Activated T-helper 1 cell treated with Interleukin-2 at 50 U/mL for 16 hours (primary cell): ENCODE measurements around the gene UROC1.

ENCODE experiments used
- DNase-seq: peaks from one replicate; pipeline ENCODE4 v3.0.0-alpha.2; 2020; ENCODE audit warnings: low read depth

UROC1 gene

DNA sequence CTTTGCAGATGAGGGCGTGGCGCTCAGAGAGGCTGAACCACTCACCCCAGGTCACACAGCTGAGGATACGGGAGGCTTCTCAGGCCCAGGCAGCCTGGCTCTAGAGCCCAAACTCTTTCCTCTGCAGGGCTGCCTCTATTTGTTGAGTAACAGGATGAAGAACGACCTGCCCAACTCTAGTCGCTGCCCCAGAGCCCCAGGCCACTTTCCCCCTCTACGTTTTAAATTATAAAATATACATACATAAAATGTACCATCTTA lies 22.7 kb downstream of the UROC1 start:
- DNase-seq: no peak

DNA sequence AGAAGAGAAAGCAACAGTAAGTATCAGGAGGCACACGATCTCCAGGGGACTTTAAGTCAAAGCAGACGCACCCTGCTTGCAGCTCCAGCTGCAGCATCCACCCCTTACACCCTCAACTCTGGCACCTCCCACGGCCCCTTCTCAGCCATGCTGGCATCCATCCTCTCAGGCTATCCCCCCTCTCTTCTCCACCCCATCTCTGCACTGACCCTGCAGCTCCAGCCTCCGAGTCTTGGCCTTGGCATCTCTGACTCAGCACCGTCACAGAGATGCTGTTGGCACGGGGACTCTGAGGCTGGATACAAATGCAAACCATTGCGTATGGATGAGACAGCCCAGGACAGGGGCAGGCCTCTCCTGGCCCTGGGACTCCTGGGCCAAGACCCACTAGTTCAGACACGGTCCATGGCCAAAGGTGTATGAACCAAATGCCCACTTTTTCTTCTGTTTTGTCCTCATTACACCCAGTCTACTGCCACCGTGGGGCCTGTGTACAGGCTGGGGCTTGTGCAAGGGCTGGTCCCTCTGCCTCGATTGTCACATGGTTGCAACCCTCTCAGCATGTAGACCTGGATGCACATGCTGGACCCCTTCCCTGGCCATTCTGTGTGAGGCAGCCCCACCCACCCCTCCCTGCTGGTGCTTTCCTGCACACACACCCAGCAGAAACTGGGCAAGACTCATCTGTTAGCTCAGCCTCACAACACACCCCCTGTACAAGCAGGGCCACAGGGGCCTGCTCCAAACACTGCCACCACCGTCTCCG lies 23.2 kb downstream of the UROC1 start:
- no peak for DNase-seq

DNA sequence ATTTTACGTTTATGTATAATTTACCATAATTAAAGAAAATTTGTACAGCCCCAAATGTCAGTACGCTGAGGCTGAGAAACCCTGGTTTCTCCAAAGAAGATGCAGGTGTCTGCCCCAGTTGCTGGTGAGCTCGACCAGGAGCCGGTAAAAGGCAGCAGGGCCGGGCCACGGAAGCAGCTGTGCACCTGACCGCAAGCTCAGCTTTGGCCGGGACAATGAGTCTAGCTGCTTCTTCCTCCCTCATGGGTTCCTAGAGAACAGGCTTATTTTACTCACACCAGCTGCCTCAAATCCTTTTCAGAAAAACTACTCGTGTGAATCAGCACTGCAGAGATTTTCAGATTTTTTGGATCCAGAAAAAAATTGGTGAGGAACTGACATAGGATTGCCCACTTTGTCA lies 23.8 kb downstream of the UROC1 start:
- DNase-seq: no peak

- no peak for DNase-seq
Measured at GRCh38 chr3:126493051-126493450, 24.5 kb downstream of the UROC1 start.

- DNase-seq: no peak
Measured at GRCh38 chr3:126491221-126492013, 26.2 kb downstream of the UROC1 start.

- no peak for DNase-seq
Measured at GRCh38 chr3:126490619-126491018, 27.0 kb downstream of the UROC1 start.

- no peak for DNase-seq
Measured at GRCh38 chr3:126488886-126489569, 28.5 kb downstream of the UROC1 start.

GRCh38 chr3:126488185-126488584 lies 29.4 kb downstream of the UROC1 start:
- no peak for DNase-seq

DNA sequence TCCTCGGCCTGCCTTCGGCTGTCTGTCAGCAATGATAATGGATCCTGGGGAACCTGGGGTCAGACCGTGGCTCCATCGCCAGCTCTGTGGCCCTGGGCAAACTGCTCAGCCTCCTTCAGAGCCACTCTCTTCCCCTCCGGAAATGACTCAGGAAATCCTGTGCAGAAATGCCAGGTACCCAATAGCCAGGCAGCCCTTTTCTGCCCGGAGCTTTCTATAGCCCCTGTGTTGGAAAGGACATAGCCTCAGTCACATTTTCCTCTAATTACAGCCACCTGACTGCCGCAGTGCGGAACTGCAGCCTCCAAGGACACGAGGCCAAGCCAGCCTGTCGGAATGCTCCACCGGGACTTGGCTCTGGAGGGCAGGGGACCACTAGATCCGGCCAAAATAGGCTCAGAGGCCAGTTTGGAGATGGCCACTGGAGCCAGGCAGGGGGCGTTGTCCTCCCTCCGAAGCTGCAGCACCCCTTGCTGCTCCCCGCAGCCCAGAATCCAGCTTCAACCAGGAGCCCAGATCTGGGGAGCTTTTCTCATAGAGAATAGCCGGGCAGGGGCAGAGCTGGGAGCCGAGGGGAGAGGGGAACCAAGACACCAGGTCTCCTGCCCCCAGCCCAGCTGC lies 30.3 kb downstream of the UROC1 start:
- DNase-seq: no peak

DNA sequence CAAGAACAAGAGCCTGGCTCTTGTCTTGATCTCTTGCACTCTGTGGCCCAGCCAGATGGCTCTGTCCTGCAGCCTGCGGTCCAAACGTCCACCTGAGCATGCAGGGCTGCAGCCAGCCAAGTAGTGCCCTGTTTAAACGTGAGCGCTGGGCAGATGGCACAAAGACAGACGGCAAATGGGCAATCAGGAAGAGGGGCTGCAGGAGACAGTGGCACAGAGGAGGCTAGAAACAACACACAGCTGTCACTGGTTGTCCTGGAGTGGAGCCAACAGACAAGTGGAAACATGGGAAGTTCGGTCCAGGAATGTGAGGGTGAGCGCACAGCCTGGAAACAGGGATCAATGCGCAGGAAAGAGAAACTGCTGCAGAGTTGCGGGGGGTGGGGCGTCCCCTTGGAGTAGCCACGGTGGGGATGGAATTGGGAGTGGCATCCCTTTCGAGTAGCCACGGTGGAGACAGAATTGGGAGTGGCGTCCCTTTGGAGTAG lies 31.2 kb downstream of the UROC1 start:
- no peak for DNase-seq

DNA sequence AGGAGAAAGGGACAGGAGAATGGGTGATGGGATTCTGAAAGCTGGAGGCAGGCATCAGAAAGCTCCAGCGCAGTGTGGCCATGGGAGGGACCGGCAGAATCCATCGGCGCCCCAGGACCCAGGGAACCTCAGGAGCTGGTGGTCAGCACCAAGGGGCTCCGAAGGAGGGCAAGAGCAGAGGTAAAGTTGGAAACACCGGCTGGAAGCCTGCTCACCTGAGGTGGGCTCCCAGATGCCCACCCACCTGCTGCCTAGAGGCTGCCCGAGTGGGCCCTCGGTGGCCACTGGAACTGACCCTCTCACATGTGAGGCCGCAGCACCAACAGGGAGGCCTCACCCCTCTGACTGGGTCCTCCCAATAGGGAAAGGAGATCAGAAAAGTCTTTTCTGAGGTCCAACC lies 31.6 kb downstream of the UROC1 start:
- no peak for DNase-seq

DNA sequence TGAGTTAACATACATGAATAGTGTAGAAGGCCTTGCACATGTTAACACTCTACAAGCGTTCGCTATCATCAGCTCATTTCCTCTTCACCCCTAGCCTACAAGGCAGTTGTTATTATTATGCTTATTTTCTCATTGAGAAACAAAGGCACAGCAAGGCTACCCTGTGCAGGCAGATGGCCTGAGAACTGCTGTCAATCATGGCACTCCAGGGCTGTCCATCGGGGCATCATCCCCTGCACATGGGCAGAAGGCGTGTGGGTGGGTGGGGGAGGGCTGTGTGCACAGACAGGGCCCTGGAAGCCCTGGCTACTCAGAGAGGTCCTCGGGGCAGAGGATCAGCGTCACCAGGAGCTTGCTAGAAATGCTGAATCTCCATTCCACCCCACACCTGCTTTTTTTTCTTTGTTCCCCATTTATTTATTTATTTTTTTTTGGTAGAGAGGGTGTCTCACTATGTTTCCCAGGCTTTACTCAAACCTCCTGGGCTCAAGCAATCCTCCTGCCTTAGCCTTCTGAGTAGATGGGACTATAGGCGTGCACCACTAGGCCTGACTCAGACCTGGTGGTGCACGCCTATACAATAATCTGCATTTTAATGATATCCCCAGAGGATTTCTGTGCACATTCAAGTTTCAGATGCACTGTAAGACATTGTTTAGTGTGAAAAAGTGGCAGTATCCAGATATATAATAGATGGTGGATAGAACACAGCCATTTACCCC lies 32.2 kb downstream of the UROC1 start:
- DNase-seq: no peak

- DNase-seq: no peak
Measured at GRCh38 chr3:126484662-126485061, 32.9 kb downstream of the UROC1 start.

DNA sequence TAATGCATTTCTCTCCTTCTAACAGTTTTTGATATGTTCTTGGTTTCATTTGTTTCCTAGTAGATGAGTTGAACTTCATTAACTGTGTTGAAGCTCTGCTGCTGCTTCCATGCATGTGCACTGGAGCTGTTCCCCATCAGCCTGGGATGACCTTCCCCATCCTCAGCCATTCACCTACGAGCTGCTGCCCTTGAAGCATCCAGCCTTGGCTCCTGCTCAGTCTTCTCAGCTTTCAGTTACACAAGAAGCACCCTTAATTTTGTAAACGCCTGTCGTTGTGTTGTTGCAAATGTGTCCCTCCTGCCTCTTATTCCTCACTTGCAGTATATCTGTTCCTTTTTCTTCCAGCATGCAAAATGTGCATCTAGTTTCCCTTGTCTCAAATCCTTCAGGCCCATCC lies 33.4 kb downstream of the UROC1 start:
- DNase-seq: no peak

GRCh38 chr3:126483321-126483761 lies 34.2 kb downstream of the UROC1 start:
- DNase-seq: no peak

DNA sequence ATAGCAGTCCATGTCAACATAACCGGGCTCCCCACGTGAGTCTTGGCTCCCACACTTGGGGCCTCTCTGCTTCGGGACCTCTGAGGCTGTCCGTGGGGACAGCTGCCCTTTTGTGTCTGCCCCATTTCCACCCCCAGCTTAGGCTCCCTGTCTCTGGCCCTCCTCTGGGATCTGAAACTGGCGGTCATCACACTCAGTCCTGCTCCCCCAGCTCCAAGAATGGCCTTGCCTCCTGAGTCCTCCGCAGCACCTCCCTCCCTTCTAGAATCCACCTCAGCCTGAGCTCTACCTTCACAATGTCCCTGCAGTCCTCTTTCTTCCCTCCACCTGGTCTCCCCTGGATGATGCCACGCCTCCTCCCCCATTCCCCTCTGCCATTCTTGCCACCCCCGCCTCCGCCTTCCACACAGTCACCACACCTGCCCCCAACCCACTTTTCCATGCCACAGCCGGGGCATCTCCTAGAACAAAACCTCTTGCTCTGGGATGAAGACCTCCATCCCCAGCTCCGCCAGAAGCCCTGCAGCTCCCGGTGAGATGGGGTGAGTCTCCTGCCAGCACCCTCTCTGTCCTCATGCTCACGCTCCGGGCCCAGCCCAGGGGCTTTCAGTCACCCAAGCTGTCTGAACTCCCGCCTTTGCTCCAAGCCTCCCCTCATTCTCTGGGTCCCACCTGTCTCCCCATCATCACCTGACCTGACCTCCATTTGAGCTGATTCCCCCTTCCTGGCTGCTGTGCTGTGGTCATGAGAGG lies 34.9 kb downstream of the UROC1 start:
- no peak for DNase-seq

DNA sequence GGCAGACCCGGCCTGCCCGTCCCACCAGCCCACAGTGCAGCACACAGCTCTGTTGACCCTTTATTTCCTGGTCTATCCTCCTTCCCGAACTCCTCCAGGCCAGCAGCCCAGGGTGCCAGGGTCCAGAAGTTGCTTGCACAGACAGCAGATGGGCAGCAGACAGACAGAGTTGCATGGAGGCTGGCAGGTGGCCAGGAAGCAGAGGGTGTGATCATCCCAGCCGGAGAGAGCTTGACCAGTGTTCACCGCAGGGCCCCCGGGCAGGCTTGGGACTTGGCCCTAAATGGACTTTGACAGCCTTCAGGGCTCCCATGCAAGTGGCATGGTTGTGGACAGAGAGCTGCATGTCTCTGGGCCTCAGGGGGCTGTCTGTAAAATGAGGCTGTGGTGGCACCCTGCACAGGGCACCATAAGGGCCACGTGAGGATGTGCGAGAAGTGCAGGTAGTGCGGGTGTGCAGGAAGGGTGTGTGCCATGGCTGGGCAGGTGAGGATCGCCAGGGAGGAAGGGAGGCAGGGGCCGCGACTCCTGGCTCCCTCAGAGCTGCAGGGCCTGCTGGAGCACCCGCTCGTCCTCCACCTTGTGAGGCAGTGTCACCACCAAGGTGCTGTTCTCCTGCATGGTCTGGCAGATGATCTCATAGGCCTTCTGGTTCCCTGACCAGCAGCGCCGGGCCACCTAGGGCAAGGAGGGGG lies 35.6 kb downstream of the UROC1 start:
- no peak for DNase-seq

DNA sequence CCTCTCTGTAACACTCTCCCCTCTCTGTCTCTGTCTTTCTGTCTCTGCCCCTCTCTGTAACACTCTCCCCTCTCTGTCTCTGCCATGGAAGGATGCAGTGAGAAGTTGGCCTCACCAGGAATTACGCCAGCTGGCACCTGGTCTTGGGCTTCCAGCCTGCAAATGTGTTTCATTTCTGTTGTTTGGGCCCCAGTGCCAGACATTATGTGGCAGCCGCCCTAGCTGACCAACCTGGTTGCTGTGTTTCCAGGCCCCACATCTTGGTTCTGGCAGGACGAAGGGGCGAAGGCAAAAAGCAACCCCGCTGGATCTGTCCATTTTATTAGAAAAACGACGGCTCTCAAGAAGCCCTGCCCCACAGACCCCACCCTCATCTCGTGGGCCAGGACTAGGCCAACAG lies 36.7 kb downstream of the UROC1 start:
- DNase-seq: no peak

- DNase-seq: no peak
Measured at GRCh38 chr3:126480206-126480605, 37.4 kb downstream of the UROC1 start.

- no peak for DNase-seq
Measured at GRCh38 chr3:126479642-126480041, 37.9 kb downstream of the UROC1 start.
